HepG2 (cell line): ENCODE data around the gene AANAT. TPM values are rescaled to one million over a fixed set of nuclear protein-coding genes. Genes with fewer than 3 reads are reported as not detected.

Source experiments
- HBP1 ChIP-seq: IDR thresholded peaks from 2 replicates; pipeline ENCODE4 v1.6.1; 2016; ENCODE audit warnings: low read depth, control low read depth
- HOXA7 ChIP-seq: sonication (generic); formaldehyde crosslinking; IDR thresholded peaks from 2 replicates; pipeline ENCODE4 v1.8.1; 2022; ENCODE audit warnings: mild to moderate bottlenecking, missing genetic modification reagents, moderate library complexity
- RCOR2 ChIP-seq: IDR thresholded peaks from 2 replicates; pipeline ENCODE4 v1.6.1; 2016; ENCODE audit warnings: missing biosample characterization, missing genetic modification reagents
- TFDP1 ChIP-seq: IDR thresholded peaks from 2 replicates; pipeline ENCODE4 v1.6.1; 2016; ENCODE audit warnings: missing compliant biosample characterization, missing genetic modification reagents, borderline replicate concordance
- ZBED4 ChIP-seq: sonication (generic); formaldehyde crosslinking; IDR thresholded peaks from 2 replicates; pipeline ENCODE4 v1.4.0; 2020; ENCODE audit warnings: missing genetic modification reagents, borderline replicate concordance
- ZBTB44 ChIP-seq: sonication (generic); formaldehyde crosslinking; IDR thresholded peaks from 2 replicates; pipeline ENCODE4 v1.4.0; 2020; ENCODE audit warnings: missing genetic modification reagents
- ZBTB7B ChIP-seq: sonication (generic); formaldehyde crosslinking; IDR thresholded peaks from 2 replicates; pipeline ENCODE4 v1.4.0; 2020; ENCODE audit warnings: missing genetic modification reagents
- ZFP91 ChIP-seq: sonication (generic); formaldehyde crosslinking; IDR thresholded peaks from 2 replicates; pipeline ENCODE4 v1.9.0; 2022; ENCODE audit warnings: missing genetic modification reagents, mild to moderate bottlenecking, borderline replicate concordance
- ZNF501 ChIP-seq: sonication (generic); formaldehyde crosslinking; IDR thresholded peaks from 2 replicates; pipeline ENCODE4 v1.5.1; 2020; ENCODE audit warnings: mild to moderate bottlenecking, moderate library complexity, missing genetic modification reagents
- ZNF546 ChIP-seq: sonication (generic); formaldehyde crosslinking; conservative IDR thresholded peaks from 2 replicates; pipeline ENCODE4 v1.8.1; 2023; ENCODE audit warnings: mild to moderate bottlenecking, missing genetic modification reagents
- polyA plus RNA-seq, 8 experiments: library from polyadenylated mRNA; depleted of rRNA in 3 of 8; stranded (reverse) in 7 of 8; unstranded in 1 of 8; fragments of >200 nt; fragmentation: Illumina TruSeq in 4 of 8; extraction: Trizol in 4 of 8; gene quantifications; 2 replicates each; pipeline versions ENCODE4 v1.2.1 to v1.2.3, GENCODE V29; 2011 to 2016; ENCODE audit warnings: low read depth in 4 of 8, missing spikeins in 1 of 8, mixed read lengths in 1 of 8; ENCODE audit not compliant: insufficient read depth in 1 of 8
- total RNA-seq, 5 experiments: library from RNA; depleted of rRNA; stranded (reverse); fragments of >200 nt; fragmentation: Illumina TruSeq; extraction: Trizol; gene quantifications; 2 replicates each; pipeline ENCODE4 v1.2.3, GENCODE V29; 2016; ENCODE audit warnings: low read depth in 1 of 5
- TF ChIP-seq, protein P1 (sequence below): sonication (generic); formaldehyde crosslinking; conservative IDR thresholded peaks from 2 replicates; pipeline ENCODE4 v1.4.0; 2020; ENCODE audit warnings: mild to moderate bottlenecking, missing genetic modification reagents, moderate library complexity

AANAT gene
- total and polyA plus RNA-seq, 2 of the 13 experiments (the other 11 are each of a cell fraction or from before 2014, with no cell fraction given): 0.07 TPM; not detected in 1

GRCh38 chr17:76497979-76498875, 30.8 kb downstream of the AANAT start (continued):
- TF ChIP-seq, protein P1, sequence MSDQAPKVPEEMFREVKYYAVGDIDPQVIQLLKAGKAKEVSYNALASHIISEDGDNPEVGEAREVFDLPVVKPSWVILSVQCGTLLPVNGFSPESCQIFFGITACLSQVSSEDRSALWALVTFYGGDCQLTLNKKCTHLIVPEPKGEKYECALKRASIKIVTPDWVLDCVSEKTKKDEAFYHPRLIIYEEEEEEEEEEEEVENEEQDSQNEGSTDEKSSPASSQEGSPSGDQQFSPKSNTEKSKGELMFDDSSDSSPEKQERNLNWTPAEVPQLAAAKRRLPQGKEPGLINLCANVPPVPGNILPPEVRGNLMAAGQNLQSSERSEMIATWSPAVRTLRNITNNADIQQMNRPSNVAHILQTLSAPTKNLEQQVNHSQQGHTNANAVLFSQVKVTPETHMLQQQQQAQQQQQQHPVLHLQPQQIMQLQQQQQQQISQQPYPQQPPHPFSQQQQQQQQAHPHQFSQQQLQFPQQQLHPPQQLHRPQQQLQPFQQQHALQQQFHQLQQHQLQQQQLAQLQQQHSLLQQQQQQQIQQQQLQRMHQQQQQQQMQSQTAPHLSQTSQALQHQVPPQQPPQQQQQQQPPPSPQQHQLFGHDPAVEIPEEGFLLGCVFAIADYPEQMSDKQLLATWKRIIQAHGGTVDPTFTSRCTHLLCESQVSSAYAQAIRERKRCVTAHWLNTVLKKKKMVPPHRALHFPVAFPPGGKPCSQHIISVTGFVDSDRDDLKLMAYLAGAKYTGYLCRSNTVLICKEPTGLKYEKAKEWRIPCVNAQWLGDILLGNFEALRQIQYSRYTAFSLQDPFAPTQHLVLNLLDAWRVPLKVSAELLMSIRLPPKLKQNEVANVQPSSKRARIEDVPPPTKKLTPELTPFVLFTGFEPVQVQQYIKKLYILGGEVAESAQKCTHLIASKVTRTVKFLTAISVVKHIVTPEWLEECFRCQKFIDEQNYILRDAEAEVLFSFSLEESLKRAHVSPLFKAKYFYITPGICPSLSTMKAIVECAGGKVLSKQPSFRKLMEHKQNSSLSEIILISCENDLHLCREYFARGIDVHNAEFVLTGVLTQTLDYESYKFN: peak; percentile 72
- no peak for TF ChIP-seq HOXA7 (CRISPR knock-in tag)
- TF ChIP-seq ZFP91 (CRISPR knock-in tag): peak; percentile 83
- TF ChIP-seq RCOR2: peak; percentile 62; the same call in 1 of the 2 replicates
- peak; percentile 88 for TF ChIP-seq ZNF501 (CRISPR knock-in tag)
- TF ChIP-seq ZBTB7B (CRISPR knock-in tag): no peak
- no peak for TF ChIP-seq ZBED4 (CRISPR knock-in tag)
- no peak for TF ChIP-seq ZBTB44 (CRISPR knock-in tag)
- peak; percentile 74; the same call in 1 of the 2 replicates for TF ChIP-seq TFDP1 (CRISPR knock-in tag)
- no peak; the same call in 1 of the 2 replicates for TF ChIP-seq ZNF546 (CRISPR knock-in tag)
- no peak; the same call in none of the 2 replicates for TF ChIP-seq HBP1 (CRISPR knock-in tag)
